HG03108 (cell line): ENCODE measurements around the gene KCNIP4.

Experiments
- ATAC-seq: cut with Tn5 transposase; IDR thresholded peaks from one replicate; pipeline ENCODE4 v1.9.1; 2021; ENCODE audit warnings: moderate library complexity; ENCODE audit not compliant: unreplicated experiment

KCNIP4 gene

DNA sequence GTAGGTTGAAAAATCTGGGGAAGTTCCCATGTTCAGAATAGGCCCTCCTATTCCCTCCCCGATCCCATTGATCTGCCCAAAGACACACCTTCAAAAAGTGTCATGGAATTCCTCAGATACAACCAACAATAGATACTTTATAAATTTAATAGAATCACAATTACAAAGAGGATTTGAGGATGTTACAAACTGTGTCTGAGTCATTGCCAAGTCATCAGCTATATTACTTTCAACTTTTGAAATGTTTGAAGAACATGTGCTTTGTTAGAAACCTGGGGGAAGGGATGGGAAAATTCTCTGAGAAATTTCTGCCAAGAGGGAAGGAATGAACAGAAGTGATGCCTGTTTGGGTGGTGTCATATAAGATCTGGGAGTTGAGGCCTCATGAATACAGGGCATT, 46.7 kb downstream of the KCNIP4 start:
- ATAC-seq, result no peak

DNA sequence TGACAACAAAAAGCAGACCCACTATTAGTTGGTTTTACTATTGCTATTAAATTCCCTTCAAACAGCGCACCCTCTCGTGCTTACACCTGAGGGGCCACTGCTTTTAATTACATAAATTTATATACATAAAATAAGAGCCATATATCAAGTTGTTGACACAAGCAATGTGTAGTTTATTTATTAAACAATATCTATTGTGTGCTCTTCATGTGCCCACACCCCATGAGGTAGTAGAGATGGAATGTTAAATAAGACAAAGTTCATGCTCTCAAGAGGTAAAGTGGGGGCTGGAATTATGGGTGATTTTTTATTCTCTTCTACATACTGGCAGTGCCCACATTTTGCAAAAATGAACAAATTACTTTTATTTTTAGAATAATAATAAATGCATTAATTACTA, 47.3 kb downstream of the KCNIP4 start:
- no peak for ATAC-seq

DNA sequence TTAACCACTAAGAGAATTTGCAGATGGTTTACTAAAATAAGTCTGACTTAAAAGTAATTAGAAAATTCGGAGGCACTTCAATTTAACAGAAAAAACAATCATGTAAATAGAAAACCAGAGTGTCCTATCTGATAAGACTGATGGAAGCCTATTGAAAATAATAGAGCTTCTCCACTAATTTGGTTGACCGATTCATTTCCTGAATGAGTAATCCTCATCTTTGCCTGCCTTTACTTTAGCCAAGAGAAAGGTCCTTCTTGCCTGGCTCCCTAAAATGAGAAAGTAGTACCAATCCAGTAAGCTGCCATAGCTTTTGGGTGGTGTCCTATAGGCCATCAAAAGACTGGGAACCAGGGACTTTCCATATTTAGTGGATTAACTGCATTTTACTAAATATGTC, 48.4 kb downstream of the KCNIP4 start:
- no peak for ATAC-seq

DNA sequence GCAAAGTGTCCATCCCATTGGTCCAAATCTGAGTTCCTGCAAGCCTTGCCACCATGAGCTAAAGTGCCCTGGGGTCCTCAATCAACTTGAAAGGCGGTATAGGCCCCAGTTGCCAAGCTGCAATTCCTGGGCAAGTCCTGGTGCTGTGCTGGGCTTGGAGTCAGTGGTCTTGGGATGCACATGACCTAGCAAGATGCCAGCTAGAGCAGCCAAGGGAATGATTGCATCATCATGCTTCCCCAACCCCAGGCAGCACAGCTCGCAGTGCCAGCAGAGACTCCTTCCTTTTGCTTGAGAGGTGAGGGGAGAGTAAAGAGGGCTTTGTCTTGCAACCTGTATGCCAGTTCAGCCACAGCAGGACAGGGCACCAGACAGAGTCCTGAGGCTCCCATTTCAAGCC, 50.5 kb downstream of the KCNIP4 start:
- no peak for ATAC-seq

DNA sequence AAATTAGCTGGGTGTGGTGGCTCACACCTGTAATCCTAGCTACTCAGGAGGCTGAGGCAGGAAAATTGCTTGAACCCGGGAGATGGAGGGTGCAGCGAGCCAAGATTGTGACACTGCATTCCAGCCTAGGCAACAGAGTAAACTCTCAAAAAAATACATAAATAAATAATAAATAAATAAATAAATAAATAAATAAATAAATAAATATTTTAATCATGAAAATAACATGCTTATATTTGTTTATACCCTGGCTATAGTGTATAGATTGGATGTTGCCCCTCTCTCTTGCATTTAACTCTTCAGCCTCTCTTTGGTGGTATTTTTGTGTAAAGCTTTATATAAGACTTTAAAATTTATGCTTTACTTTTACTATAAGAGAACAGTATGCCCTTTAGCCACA, 51.8 kb downstream of the KCNIP4 start:
- ATAC-seq, result no peak

DNA sequence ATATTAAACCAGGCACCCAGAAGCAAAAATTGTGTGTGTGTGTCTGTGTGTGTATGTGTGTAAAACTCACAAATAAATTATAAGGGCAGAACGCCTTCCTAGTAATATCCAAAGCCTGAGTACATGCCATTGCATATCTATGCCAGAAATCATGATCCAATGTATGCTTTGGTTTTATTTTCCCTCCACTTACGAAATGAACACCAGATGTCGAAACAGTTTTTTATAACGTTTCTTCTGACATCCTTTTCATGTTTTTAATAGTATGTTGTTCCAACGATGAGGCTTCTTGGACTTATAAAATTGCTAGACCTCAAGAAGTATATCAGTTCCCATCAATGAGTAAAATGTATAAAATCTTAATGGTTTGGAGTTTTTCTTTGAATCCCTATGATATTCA, 55.4 kb downstream of the KCNIP4 start:
- ATAC-seq, result no peak

DNA sequence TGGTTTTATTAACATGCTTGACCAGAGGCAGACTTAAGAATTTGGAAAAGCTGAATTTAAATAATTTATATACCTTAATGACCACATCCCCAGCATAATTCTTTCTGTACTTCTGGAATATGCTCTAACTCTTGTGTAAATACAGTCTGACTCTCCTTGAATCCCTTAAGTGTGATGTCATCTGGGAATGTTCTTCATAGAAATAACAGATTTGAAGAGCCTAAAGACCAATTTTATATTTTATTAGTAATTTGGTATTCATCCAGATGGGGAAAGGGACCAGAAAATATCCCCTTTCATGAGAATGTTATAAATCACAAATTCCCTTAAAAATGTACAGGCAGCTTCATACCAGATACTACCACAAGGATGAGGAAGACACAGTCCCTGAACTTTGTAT, 58.3 kb downstream of the KCNIP4 start:
- no peak for ATAC-seq

DNA sequence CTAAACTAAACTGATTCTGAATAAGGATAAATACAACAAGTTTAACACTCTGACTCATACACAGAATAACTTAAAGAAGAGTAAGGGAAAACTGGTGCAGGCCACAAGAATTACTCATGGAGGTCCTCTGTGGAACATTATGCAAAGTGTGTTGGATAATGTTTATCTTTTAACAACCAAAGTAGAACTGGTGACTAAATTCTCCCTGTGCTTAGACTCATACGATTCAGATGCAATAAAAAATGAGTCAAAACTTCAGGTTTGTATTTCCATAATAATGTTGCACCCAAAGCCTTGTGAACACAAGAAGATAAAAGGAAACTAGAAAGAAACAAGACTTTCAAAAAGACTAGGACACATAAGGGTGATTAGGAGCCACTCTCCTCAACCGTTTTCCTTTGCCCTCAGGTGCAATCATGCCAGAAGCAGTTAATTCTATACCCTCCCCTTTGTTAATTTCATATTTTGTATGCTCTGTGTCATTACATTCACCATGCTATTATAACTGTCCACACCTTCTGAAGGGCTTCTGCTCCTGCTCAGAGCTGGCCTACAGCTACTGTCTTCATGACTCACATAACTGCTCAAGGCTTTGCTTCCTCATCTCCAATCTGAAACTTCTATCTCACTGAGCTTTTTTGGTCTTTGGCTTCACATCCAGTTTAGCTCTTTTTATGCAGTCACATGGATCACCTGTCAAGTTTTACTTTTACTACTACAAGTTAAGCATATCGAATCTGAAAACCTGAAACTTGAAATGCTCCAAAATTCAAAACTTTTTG, 60.2 kb downstream of the KCNIP4 start:
- no peak for ATAC-seq

DNA sequence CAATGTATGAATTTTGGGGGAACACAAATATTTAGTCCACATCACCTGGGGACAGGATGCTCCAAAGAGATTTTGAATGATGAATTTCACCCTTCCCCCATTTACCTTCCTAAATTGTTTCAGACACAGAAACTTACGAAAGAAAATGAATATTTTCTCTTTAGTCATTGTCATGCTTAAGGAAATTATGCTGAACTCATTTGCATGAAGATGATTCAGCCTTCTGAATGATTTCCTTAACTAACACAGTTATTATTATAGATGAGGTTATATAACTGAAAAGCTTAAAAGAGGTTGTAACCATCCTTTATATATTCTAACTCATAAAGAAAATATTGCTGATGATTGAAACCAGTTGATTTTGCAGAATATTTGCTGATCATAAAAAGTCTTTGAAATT, 61.1 kb downstream of the KCNIP4 start:
- no peak for ATAC-seq

DNA sequence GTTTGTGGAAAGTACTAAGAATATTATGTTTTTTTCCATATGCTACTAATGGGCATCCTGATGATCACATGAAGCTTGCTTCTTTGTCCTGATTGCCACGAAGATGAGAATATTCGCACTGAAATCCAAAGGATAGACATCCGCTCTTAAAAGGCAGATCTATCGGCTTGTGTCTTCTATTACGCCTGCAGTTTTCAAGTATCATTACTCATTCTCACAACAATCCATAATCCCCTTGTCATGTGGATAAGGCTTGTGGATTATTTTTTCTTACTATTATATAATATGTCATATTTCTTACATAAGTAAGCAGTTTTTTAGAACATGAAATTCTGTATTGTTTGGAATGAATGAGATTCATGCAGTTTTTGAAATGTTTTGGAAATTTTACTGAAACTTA, 62.8 kb downstream of the KCNIP4 start:
- no peak for ATAC-seq

DNA sequence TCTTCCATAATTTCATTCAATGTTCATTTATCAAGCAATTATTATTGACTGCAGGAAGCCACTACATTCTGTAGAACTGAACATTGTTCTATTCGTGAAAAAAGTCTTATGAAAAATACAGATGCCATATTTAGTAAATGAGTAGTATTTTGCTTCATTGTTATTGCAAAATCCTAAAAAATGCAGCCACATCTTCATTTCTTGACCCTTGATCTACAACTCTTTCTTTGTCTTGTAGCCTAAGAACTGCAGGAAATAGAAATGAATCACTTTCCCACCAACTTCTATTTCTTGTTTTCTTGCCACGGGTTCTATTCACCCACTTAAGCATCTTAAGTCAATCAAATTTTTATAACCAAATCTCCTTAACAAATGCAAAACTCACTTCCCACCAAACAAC, 63.3 kb downstream of the KCNIP4 start:
- ATAC-seq, result no peak

DNA sequence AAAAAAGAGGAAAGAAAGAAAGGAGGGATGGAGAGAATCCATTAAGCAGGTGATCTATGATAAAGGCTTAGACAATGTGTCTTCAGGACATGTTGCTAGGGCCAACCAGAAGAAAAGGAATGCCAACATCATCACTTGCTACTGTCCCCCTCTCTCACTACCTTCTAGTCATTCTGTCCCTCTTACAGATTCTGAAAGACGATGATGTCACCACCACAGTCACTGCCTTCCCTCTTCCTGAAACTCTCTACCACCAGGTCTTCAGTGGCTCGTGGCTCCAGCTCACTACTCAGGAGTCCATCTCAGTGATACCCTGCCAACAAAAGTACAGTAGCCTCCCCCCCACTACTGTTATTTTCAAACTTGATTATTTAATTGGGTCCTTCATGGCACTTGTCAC, 64.0 kb downstream of the KCNIP4 start:
- no peak for ATAC-seq

DNA sequence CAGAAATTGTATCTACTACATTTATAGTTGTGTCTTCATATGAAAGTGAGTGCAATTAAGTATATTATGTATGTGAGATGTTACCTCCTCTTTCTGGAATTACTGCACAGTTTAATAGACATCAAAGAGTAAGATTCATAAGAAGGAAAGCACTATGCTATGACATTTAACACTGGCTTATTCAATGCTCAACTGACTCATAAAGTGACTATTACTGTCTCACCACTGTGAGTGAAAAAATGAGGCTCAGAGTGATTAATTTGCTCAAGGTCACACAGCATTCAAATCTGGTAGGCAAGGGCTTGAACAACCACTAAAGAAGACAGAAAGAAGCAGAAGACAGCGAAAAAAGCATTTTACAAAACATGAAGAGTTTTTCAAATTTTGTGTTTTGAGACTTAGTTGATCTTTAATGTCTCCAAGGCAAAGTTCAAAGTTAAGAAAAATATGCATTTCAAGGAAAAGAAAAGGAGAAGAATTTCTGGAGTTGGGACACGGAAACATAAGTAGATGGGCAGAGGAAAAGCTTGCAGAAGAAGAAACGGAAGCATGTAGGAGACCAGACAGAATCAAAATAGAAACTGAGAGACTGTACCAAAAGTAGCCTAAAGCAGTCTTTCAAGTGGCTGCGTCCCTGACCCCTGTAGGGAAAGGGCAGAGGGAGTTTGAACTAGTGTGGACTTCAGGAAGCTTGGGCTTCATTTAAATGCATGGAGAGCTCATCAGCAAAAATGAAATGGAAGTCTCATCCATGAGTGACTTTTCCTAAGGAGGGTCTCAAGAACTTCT, 66.3 kb downstream of the KCNIP4 start:
- ATAC-seq, result no peak

DNA sequence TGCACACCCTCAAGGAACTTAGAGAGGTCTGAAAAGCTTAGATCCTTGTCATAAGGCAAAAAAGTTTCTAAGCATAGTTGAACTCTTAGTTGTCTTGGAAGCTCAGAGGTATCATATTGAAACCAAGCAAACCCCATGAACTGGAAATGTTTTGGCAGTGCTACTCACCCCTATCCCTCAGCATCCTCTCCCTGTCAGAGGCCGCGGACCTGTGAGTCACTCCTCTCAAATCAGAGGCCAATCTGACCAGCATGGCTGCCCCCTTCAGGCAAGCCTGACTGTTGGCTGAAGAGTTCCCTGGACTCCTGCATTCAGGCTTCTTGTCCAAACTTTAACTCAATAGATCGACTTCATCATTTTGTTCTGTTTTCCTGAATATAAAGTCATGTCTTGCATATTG, 69.4 kb downstream of the KCNIP4 start:
- ATAC-seq, result no peak

DNA sequence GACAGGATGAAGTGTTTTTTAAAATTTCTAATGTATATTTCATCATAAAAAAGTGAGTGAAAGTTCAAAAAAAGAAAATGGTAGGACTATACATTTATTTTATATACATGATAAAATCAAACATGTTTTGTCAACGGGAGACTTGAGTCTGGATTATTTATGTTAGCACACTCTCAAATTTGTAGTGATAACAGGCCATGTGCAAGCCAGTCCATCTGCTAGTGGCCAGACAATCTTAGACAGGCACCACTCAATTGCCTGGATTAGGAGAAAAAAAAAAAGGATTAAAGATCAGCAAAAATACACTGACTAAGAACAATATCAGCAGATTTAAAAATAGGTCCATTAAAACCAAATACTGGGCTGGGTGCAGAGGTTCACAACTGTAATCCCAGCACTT, 71.9 kb downstream of the KCNIP4 start:
- no peak for ATAC-seq

DNA sequence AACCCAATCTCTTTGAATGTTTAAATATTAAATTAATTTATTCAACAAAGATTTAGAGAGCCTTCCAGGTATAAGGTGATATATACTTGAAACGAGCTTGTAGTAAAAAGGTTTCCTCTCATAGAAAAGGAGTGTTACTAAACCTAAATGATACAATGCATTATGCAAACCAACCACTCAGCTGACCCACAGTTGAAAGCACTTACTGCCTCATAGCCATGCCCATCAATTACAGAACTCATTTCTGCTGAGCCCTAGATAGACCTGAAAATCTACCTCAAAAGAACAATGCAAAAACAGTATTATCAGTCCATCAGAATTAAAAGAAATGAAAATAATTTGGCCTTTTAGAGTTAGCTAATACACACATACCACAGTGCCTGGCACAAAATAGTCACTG, 75.4 kb downstream of the KCNIP4 start:
- no peak for ATAC-seq

DNA sequence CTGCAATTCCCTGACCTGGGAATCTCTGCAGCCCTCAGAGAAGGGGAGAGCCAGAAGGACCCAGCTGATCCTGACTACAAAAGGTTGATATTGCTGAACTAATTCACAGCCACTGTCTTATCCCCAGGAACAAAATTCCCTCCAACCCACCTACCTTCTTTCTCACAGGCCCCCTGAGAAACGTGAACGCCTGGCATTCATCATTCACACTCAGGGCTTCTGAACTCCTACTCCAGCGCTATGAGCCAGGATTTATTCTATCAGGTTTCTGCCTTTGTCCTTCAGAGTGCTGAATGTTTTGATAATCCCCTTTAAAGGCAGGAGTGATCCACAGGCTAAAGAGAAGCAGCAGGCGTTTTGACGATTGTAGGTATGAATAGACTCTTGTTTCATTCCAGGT, 76.5 kb downstream of the KCNIP4 start:
- ATAC-seq, result no peak

DNA sequence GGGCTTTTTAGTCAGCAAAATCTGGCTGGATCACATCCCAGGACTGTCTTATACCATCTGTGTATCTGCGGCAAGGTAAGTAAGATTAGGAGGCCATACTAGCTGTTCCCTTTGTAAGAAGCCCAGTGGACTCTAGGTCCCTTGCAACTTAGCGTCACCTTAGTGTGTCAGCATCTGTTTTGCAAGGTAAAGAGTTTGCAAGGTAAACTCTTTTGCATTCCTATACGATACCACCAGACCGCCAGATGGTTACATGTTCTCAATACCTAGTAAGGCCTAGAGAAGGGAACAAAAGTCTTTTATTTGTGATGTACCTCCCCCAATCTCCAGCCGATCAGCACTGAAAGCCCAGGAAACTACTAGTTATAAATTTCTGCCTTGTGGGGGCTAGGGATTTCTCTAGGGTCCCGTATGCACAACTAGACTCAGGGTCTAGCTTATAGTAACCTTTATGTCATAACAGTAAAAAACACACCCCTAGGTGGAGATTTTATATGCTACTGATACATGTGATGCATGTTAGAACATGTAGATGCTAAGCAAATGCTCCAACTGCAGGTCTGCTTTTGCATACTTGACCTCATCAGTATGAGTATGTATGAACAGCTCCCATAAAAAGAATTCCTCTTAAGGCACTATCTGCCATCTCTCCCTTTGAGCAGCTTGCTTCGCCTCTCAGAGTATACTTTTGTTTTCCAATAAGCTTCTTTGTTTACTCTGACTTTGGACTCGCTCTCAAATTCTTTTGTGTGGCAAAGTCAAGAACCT, 78.4 kb downstream of the KCNIP4 start:
- ATAC-seq, result no peak

DNA sequence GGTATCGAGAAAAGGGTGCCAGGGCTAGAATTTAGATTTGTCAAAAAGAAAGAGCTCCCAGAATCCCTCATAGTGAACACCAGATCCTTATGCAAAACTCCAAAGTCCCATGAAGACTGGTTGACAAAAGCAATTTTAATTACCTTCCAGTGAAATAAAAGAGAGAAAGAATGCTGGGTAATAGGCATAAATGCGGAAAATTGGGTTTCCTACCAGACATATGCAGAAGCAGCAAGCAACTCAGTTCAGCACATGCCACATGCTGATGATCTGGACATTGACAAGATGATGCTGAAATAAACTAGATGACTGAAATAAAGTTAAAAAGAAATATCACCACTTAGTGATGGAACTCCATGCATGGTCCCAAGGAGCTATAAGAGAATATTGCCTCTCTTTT, 83.9 kb downstream of the KCNIP4 start:
- ATAC-seq, result no peak

DNA sequence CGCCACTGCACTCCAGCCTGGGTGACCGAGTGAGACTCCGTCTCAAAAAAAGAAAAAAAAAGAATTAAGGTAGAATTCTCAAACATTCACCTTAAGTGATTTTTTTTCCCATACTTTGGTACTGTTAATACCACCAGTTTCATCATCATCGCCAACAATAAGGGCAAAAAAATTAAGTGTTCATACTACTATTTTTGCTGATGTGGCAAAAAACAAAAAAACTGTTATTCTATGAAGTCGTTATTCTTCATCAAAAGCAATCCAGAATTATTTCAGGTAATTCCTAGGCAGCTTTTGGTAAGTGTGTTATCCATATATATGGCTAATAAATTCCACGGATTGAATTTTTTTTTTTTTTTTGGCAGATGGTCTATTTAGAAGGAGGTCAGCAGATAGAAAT, 85.7 kb downstream of the KCNIP4 start:
- no peak for ATAC-seq

DNA sequence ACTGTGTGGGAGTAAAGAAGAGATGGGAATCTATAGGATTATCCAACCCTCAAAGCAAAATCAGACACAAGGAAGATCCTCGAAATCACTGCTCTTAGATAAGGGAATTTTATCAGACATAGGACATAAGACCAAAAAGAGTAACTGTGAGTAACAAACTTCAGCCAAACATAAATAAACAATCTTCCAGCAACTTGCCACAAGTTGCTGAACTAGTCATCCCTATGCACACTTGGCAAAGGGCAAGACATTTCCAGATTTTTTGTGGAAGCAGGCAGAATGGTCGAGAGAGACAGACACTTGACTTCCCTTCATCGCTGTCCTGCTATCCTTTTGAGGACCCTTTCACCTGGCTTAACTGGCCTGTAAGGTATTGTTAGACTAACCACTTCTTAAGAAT, 89.6 kb downstream of the KCNIP4 start:
- ATAC-seq, result no peak

DNA sequence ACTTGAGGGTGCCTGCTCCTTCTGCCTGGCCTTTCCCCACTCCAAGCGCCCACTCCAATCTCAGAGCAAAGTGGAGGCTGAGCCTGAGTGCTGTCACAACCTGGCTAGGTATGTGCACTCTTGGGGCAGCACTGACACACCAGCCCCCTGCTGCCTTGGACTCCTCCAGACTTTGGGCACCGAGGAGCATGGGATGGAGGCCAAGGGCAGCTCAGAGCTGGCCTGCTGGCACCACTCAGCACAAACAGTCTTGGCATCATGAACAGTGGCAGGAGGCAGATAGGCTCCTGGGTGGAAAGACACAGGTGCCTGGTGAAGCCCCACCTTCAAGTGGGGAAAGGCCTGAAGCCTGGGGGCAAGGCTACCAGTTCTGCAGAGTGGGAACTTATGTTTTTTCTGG, 91.8 kb downstream of the KCNIP4 start:
- ATAC-seq, result no peak
